CD4-positive, alpha-beta T cell treated with Interleukin-6 for 4 hours (primary cell): ENCODE data around the gene YPEL2.
"Not testable (repeated sequence)": the region's sequence is repeated elsewhere in the genome, so short reads cannot be mapped to it uniquely, and the experiment has no call there.

ENCODE experiments used
- DNase-seq: peaks from one replicate; pipeline ENCODE4 v3.0.0-alpha.2; 2020; ENCODE audit warnings: mixed read lengths

YPEL2 gene

DNA sequence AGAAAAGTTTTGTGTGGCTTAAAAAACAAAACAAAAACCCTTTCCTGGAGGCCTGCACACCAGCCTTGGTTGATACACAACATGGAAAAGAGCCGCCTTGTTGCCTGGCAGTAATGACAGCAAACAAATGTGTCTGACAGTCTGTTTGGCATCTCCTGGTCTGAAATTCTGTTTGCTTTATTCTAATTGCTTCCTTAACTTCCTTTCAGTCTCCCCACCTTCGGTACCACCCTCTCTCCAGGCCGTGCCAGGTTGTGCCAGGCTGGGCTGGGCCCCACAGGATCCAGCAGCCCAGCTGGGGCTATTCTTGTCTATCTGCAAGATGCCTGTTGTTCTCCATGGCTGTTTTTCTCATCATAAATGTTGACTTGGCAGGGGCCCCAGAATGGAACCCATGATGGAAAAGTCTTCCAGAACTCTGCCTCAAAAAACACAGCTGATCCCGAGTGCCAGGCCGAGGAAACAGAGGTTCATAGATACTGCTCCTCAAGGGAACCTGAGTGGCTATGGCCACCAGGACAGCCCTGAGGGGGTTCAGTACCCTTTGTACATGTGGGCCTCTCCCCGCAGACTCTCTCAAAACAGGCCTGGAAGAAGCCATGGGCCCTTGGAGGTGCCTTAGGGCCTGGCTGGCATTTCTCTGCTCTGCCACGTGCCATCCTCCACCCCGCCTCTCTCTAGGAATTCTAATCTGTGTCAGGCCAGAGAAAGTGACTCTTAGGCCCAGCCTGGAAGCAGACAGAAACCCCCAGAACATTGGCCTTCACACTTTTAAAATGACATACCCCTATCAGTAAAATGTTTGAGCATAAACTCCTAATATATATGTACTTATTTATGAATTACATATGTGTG, 50.5 kb downstream of the YPEL2 start:
- DNase-seq, result no peak

DNA sequence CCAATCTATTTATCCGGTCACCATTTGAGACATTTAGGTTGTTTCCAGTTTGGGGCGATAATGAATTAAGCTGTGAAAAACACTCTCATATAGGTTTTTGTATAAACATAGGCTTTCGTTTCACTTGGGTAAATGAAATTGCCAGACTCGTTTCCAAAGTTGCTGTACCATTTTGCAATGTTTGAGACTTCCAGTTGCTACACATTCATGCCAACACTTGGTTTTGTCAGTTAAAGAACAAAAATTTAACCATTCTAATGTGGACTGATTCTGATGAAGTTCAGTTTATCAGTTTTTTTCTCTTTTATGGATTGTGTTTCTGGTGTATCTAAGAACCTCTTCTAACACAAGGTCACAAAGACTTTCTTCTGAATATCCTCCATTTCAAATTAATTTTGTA, 52.4 kb downstream of the YPEL2 start:
- no peak for DNase-seq

DNA sequence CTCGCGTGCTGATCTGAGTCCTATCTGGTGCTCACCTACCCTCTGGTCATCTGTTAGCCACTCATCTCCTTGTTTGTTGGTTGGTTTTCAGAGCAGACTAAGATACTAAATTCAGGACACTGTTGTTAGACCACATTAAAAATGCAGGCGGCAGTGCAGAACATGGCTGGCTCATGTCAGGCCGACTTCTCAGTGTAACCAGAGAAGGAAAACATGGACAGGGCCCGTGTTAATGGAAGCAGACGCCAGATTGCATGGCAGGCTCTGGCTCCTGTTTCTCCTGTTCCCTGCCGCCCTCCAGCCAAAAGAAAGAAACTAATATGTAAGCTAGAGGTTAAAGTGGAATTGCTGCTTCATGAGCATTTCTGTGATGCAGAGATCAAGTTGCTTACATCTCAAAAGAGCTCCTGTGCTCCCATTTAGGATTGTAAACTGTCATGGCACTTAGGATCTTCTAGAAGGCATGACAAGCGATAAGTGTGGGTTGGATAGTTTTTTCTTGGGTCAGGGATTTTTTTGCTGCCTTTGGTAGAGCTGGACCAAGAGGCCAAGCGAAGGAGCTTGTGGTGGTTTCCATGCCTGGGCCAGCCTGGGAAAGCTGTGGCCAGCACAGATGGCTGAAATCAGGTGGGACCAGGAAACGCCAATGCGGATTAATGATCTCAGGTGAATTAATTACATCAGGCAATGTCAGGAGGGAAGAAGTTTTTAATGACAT, 56.1 kb downstream of the YPEL2 start:
- no peak for DNase-seq

DNA sequence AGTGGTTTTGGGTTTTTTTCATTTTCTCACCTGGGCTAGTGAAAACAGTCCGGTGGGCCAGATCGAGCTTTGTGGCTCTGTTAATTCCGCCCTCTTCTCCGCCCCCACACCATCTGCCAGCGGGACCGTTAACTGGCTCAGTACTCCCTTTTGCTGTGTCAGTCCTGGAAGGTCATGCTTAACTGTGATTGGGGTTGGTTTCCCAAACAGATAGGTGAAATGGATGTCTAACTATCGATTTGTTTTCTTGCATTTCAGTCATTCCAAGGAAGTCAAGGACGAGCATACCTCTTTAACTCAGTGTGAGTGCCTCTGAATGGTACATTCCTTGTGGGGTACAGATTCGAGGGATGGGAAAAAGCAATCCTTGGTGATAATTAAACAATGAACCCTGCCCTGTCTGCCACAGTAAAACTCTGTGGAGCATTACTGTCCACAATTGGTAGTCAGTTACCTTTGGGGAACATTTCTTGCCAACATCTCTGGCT, 56.7 kb downstream of the YPEL2 start:
- no peak for DNase-seq

DNA sequence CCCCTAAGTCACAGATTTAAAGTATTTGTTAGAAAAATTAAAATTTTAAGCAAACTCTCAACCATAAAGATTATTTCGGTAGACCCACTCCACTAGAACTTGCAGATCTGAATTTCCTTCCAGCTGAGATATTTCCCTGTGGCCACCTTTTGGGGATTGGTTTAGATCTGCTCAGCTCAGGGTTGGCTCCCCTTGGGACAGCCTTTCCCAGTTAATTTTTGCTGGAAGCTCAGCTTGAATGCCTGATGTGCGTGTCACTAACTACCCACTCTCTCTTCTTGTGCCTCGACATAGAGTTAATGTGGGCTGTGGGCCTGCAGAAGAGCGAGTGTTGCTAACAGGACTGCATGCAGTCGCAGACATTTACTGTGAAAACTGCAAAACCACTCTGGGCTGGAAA, 57.6 kb downstream of the YPEL2 start:
- DNase-seq, result no peak

DNA sequence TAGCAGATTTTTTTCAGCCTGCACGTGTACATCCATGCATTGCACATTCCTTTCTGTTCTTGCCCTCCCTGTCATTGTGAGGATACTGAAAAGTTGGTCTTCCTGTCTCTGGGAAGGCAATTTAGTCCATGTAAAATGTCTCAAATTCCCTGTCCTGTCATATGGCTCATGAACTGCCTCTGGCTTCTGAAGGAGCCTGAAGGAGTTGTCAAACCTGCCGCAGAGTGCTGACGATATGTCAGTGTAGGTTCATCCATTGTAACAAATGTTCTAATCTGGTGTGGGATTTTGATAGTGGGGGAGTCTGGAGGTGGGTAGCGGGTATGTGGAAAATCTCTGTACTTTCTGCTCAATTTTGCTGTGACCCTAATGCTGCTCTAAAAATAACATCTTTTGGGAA, 59.6 kb downstream of the YPEL2 start:
- no peak for DNase-seq

DNA sequence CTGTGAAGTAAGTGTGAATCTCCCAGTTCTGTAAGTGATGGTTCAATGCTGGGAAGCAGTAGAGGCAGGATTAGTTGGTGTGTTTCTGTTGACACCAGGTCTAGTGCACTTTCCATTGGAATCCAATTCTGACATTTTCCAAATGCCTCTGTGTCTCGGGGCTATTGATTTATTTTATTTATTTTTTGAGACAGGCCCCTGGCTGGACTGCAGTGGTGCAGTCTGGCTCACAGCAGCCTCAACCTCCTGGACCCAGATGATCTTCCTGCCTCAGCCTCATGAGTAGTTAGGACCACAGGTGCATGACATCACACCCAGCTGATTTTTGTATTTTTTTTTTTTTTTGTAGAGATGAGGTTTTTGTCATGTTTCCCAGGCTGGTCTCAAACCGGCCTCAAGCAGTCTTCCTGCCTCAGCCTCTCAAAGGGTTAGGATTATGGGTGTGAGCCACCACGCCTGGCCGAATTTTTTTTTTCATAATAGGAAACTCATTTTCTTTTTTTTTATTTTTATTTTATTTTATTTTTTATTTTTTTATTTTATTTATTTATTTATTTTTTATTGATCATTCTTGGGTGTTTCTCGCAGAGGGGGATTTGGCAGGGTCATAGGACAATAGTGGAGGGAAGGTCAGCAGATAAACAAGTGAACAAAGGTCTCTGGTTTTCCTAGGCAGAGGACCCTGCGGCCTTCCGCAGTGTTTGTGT, 61.7 kb downstream of the YPEL2 start:
- no peak for DNase-seq

DNA sequence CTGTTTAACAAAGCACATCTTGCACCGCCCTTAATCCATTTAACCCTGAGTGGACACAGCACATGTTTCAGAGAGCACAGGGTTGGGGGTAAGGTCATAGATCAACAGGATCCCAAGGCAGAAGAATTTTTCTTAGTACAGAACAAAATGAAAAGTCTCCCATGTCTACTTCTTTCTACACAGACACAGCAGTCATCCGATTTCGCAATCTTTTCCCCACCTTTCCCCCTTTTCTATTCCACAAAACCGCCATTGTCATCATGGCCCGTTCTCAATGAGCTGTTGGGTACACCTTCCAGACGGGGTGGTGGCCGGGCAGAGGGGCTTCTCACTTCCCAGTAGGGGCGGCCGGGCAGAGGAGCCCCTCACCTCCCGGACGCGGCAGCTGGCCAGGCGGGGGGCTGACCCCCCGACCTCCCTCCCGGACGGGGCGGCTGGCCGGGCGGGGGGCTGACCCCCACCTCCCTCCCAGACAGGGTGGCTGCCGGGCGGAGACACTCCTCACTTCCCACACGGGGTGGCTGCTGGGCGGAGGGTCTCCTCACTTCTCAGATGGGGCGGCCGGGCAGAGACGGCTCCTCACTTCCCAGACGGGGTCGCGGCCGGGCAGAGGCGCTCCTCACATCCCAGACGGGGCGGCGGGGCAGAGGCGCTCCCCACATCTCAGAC, 62.4 kb downstream of the YPEL2 start:
- DNase-seq, result not testable (repeated sequence)

DNA sequence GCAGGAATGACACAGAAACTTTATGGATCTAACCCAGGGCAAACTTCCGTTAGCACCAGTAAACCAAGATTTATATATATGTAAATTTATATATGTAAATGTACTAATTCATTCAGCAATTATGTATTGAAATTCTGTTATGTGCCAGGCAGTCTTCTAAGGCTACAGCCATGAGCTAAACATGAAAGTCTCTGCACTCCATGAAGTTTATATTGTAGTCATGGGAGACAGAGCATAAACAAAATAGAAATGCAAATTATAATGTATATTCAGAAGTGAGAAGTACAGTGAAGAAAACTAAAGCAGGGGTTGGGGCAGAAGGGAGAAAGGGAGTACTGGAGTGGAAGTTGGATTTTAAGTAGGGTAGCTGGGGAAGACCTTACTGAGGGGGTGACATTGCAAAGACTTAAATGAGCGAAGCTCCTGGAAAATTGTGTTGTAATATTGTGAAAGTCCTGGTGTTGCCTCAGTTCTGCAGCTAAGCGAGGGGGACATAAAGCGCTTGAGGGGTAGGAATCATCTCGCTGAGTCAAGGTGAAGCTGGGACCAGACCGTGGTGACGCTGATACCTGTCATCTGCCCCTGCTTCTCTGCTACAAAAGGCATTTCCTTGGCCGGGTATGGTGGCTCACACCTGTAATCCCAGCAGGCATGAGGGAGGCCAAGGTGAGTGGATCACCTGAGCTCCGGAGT, 64.8 kb downstream of the YPEL2 start:
- no peak for DNase-seq

DNA sequence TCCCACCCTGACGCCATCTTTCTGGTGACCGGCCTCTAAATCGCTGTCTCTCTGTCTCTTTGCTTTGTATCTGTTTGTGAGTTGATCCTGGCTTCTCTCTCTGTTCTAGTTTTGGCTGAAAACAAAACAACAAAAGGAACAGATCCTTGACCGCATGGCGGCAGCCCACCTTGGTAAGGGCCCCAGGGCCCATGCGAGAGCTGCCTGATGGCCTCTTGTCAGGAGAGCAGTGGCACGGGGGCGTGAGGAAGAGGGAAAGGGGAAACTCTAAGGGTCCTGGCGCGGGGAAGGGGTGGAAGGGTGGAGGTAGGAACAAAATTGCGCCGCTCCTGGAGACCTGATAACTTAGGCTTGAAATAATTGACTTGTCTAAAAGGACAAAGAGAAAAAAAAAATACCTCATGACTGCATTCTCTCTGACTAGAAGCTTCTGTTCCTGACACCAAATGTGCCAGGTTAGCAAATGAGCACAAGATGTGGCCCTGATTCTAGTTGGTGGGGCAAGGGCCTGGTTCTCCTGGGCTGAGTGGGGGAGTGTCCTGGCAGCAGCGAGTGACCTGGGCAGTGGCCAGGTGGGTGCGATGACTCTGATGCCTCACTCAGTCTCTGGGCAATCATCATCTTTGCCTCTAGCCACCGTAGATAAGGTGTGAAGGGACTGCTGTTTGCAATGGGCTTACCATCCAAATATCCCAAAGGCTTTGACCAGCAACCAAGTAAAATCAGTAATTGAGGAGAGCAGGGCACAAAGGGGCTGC, 66.0 kb downstream of the YPEL2 start:
- DNase-seq, result no peak

DNA sequence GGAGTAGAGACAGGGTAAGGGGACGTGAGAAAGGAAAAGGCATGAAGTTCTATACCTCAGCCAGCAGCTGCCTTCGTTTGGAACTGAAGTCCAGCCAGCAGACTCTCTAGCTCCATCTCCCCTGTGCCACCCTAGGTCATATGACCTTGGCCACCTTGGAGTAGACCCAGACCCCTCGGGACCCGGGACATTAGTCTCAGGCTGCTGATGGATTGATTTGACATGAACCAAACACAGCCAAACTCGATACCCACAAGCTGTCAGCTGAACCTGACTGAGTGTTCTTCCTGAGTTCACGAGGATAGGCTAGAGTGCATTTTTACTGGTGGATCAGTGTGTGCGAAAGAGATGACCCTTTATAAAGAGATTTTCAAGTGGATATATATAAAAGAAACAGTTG, 68.5 kb downstream of the YPEL2 start:
- no peak for DNase-seq

DNA sequence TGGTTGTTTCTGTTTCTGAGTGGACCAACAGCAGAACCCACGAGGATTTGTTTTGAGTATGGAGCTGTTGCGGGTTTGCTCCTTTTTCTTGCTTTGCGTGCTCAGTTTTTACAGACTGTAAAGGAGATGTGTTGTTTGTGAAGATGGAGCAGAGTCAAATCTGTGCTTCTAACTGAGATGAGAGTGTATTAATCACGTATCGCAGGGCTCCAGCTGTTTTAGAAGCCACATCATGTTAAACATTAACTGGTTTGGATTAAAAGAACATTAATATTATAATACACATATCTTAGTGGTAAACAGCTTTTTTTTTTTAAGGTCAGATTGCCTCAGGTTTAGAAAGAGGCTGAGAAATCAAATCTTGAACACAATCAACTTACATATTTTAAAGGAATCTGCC, 69.4 kb downstream of the YPEL2 start:
- DNase-seq, result no peak

DNA sequence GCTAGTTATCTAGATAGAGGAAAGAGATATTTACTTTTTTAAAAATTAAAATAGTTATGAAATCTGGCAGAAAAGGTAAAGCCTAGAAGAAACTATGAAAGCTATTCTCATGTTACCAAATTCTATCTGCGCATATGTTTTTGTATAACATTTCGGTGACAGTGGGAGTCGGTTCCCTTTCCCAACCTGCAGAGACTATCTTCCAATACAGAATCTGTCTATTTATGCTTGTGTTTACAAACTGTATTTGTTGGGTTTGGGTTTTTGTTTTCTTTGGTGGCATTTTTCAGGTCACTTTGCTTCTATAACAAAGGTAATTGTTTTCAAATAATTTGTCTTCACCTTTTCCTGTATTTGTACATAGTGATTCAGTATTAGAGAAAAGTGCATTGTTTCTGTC, 69.8 kb downstream of the YPEL2 start:
- DNase-seq, result no peak

DNA sequence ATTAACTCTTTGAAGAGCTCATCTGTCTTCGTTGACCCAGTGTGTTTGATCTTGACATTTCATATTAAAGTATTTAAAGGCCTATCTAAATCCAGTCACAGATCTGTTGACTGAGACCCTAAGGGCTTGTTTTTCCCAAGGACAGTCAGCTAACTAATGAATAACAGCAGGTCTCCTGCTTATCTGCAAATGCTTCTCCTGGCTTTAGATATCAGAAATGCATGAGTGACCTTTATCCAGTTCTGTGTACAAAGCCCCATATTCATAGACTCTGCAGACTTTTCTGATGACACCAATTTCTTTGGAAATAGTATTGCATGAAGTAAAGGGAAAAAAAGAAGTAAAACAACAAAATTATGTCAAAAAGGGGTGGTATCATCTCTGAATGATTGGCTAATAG, 70.3 kb downstream of the YPEL2 start:
- DNase-seq, result no peak

DNA sequence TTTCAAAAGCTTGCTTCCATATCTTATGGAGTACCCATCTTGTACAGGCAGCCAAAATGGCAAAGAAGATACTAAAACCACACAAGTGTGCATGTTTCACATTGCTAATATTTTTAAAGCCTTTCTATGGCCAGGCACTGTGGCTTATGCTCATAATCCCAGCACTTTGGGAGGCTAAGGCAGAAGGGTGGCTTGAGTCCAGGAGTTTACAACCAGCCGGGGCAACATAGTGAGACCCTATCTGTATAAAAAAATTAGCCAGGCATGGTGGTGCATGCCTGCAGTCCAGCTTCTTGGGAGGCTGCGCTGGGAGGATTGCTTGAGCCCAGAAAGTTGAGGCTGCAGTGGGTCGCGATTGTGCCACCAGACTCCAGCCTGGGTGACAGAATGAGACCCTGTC, 71.3 kb downstream of the YPEL2 start:
- no peak for DNase-seq

DNA sequence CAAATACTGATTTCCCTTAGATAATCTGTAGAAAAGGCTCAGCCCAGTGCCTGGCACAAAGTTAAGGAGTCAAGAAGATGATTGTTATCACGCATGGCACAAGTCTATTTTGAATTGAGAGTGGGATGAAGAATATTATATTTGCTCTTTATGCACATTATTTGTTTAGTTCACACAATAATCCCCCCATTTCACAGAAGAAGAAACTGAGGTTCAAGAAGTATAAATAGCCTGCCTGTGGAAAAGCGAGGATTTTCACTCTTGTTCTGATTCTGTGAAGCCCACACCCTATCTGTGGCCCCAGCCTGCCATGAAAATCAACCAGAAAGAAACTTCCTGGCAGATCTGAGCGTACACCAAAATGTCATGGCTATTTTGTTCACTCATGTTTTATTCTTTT, 73.0 kb downstream of the YPEL2 start:
- DNase-seq, result no peak

DNA sequence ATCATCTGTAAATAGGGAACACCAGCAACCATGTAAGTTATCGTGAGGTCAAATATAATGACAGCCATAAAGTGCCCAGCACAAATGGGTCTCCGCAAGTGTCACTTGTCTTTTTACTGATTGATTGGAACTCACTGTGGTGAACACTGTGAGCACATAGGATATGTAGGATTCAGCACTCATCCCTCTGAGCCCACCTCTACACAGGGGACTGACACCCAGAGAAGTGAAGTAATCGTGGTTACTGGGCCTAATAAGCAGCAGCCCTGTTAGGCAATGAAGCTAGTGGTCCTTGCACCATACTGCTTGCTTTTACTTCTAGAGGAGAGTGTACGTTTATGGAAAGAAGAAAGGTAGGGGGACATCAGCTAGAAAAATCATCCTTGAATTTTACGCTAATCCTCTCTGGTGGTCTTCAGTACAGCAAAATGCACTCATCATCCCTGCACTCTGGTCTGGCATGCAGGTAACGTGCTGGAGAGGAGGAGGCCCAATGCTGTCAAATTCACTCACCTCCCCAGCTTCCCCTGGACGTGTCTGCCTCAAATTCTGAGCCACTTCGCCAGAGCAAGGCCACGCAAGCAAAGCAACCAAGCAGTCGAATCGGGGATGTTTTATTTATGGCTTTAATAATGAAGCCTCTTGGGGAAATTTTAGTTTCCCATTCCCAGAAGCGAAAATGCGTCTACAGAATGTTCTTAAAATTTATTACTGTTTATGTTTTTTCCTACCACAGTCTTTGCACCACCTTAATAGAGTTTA, 74.7 kb downstream of the YPEL2 start:
- no peak for DNase-seq

DNA sequence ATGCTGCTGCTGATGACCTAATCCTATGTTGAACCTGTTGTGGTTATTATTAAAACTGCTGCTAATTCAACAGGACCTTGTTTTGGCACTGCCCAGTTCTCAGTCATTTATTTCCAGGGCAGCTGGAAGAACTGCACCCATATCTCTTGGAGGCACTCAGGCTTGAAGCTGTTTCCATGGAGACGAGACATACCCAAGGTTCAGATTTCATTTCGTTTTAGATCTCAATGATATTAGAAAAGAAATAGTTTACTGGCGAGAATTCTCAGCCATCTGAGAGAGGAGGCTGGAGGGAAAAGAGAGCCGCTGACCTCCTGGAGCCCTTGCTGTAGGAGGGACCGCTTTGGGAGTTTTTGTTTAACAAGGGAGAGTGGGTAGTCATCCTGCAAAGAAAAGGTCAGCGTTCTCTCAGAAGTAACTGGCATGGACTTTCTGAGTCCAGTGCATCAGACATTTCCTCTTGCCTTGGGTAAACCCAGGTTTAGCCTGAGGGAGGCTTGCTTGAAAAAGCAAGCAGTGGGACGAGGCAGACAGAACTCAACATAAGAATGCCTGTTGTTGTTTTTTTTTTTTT, 75.4 kb downstream of the YPEL2 start:
- no peak for DNase-seq

DNA sequence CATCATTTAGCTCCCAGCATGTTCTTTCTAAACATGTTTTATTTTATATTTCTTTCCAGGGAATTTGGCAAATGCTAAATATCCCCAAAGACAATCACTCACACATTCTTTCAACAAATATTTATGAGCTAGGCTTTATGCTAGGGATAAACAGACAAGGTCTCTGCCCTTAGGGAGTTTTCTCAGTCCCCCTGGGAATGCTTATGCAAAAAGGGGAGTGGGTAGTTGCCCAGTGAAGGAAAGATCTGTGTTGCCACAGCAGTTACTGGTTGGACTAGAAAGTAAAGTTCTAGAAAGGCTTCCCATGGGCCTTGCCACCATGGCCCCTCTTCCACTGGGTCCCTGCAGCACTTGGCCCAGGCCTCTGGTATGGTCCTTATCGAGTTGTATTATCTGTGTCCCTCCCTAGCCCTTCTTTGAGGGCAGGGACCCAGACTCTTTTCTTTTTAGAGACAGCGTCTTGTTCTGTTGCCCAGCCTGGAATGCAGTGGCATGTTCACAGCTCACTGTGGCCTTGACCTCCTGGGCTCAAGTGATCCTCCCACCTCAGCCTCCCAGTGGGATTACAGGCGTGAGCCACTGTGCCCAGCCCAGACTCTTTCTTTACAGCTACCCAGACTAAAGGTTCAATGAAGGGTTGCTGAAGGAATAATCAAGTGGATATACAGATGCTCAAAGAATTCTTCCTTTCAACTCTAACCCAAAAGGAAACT, 78.0 kb downstream of the YPEL2 start:
- DNase-seq, result no peak

DNA sequence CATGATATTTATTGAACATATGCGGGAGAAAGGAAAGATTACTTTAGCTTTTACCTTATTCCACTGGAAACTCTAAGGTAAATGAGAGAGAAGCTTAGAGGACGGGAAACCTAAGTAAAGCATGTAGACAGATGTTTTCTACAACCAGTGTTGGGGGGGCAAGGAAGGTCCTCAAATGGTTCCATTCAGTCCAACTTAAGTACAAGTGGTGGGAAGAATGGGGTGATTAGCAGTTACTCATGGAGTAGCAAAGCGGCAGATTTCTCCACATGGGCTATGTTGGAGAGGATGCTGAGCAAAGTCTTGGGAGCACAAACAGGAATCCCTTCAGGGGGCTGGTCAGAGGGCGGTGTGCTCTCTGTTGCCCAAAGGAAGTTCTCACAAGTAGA, 78.6 kb downstream of the YPEL2 start:
- DNase-seq, result no peak
